HepG2 (cell line): ENCODE measurements around the gene PAM16. TPM values are rescaled to one million over a fixed set of nuclear protein-coding genes. Genes with fewer than 3 reads are reported as not detected.

Experiments used
- AGO1 ChIP-seq: fragments of 200-400 bp; formaldehyde crosslinking; IDR thresholded peaks from 2 replicates; pipeline ENCODE4 v1.6.1; 2017; ENCODE audit warnings: mild to moderate bottlenecking, low read depth, low read length, moderate library complexity; ENCODE audit not compliant: poor library complexity, severe bottlenecking
- ETV5 ChIP-seq: IDR thresholded peaks from 2 replicates; pipeline ENCODE4 v1.6.1; 2018; ENCODE audit warnings: missing biosample characterization, missing genetic modification reagents, inconsistent platforms, borderline replicate concordance
- FOXA3 ChIP-seq: IDR thresholded peaks from 2 replicates; pipeline ENCODE4 v1.6.1; 2016; ENCODE audit warnings: missing genetic modification reagents, missing compliant biosample characterization
- HOXD1 ChIP-seq: sonication (generic); formaldehyde crosslinking; IDR thresholded peaks from 2 replicates; pipeline ENCODE4 v1.5.0; 2020; ENCODE audit warnings: missing genetic modification reagents
- MEIS1 ChIP-seq: sonication (generic); formaldehyde crosslinking; IDR thresholded peaks from 2 replicates; pipeline ENCODE4 v1.9.0; 2021; ENCODE audit warnings: mild to moderate bottlenecking, missing genetic modification reagents, moderate library complexity, borderline replicate concordance
- MYC ChIP-seq: sonication (generic); formaldehyde crosslinking; IDR thresholded peaks from 2 replicates; pipeline ENCODE4 v1.9.0; 2021; ENCODE audit warnings: missing genetic modification reagents, borderline replicate concordance
- PATZ1 ChIP-seq: sonication (generic); formaldehyde crosslinking; IDR thresholded peaks from 2 replicates; pipeline ENCODE4 v1.4.0; 2020; ENCODE audit warnings: missing genetic modification reagents
- PAXIP1 ChIP-seq: sonication (generic); formaldehyde crosslinking; conservative IDR thresholded peaks from 2 replicates; pipeline ENCODE4 v1.4.0; 2020; ENCODE audit warnings: mild to moderate bottlenecking, missing genetic modification reagents, moderate library complexity
- PRDM10 ChIP-seq: sonication (generic); formaldehyde crosslinking; IDR thresholded peaks from 2 replicates; pipeline ENCODE4 v1.4.0; 2020; ENCODE audit warnings: low read depth, missing genetic modification reagents
- RARA ChIP-seq: IDR thresholded peaks from 2 replicates; pipeline ENCODE4 v1.6.1; 2016; ENCODE audit warnings: missing genetic modification reagents, missing compliant biosample characterization
- RXRB ChIP-seq: IDR thresholded peaks from 2 replicates; pipeline ENCODE4 v1.6.1; 2016; ENCODE audit warnings: borderline replicate concordance, missing genetic modification reagents, missing compliant biosample characterization
- SP4 ChIP-seq: sonication (generic); formaldehyde crosslinking; IDR thresholded peaks from 2 replicates; pipeline ENCODE4 v1.8.1; 2023; ENCODE audit warnings: mild to moderate bottlenecking, missing genetic modification reagents
- TFAP4 ChIP-seq: sonication (generic); IDR thresholded peaks from 2 replicates; pipeline ENCODE4 v1.6.1; 2016; ENCODE audit warnings: low read depth, borderline replicate concordance
- ZNF710 ChIP-seq: sonication (generic); formaldehyde crosslinking; IDR thresholded peaks from 2 replicates; pipeline ENCODE4 v1.5.0; 2020; ENCODE audit warnings: mild to moderate bottlenecking, missing genetic modification reagents, borderline replicate concordance
- polyA plus RNA-seq, 8 experiments: library from polyadenylated mRNA; depleted of rRNA in 3 of 8; stranded (reverse) in 7 of 8; unstranded in 1 of 8; fragments of >200 nt; fragmentation: Illumina TruSeq in 4 of 8; extraction: Trizol in 4 of 8; gene quantifications; 2 replicates each; pipeline versions ENCODE4 v1.2.1 to v1.2.3, GENCODE V29; 2011 to 2016; ENCODE audit warnings: low read depth in 4 of 8, missing spikeins in 1 of 8, mixed read lengths in 1 of 8; ENCODE audit not compliant: insufficient read depth in 1 of 8
- total RNA-seq, 5 experiments: library from RNA; depleted of rRNA; stranded (reverse); fragments of >200 nt; fragmentation: Illumina TruSeq; extraction: Trizol; gene quantifications; 2 replicates each; pipeline ENCODE4 v1.2.3, GENCODE V29; 2016; ENCODE audit warnings: low read depth in 1 of 5

The PAM16 gene
- total and polyA plus RNA-seq, 2 of the 13 experiments (the other 11 are each of a cell fraction or from before 2014, with no cell fraction given), result 51.5 to 51.8 TPM

- TF ChIP-seq PAXIP1 (CRISPR knock-in tag) (0 out of 2 replicates have a peak, but pooled peaks have one; percentile 15), SP4 (CRISPR knock-in tag) (0 out of 2 replicates have a peak, but pooled peaks have one; percentile 9), HOXD1 (peak; percentile 78), PATZ1 (CRISPR knock-in tag) (no peak), RXRB (CRISPR knock-in tag) (peak; percentile 44; the same call in 1 of the 2 replicates), RARA (CRISPR knock-in tag) (peak; percentile 74), MEIS1 (CRISPR knock-in tag) (0 out of 2 replicates have a peak, but pooled peaks have one; percentile 8), MYC (CRISPR knock-in tag) (0 out of 2 replicates have a peak, but pooled peaks have one; percentile 7), ETV5 (CRISPR knock-in tag) (peak; percentile 80; the same call in 1 of the 2 replicates), FOXA3 (peak; percentile 34; the same call in 1 of the 2 replicates), TFAP4 (peak; percentile 8; the same call in 1 of the 2 replicates), PRDM10 (CRISPR knock-in tag) (no peak), AGO1 (peak; percentile 15), ZNF710 (CRISPR knock-in tag) (no peak)
Observed at GRCh38 chr16:4328782-4329775, 22.0 kb downstream of the PAM16 start (continued).
